Aorta (tissue), 5 donors: ENCODE data around the gene AKAP13. TPM values are rescaled to one million over a fixed set of nuclear protein-coding genes. Genes with fewer than 3 reads are reported as not detected.

Experiments
- ATAC-seq: fragments of 200-7000 bp; cut with Tn5 transposase; one replicate; pipeline ENCODE4 v1.9.1; 2022; ENCODE audit warnings: moderate library complexity; ENCODE audit not compliant: low FRiP score
- DNase-seq, 2 donors: peaks; one replicate each; pipeline ENCODE4 v3.0.0-alpha.2; 2020
- H3K27ac ChIP-seq, 2 donors: one replicate each; pipeline ENCODE4 v1.5.1; 2013; ENCODE audit warnings: low read length in 2 of 2, mild to moderate bottlenecking in 2 of 2, moderate library complexity in 2 of 2, control low read depth in 1 of 2, inconsistent platforms in 1 of 2, low read depth in 1 of 2
- H3K27me3 ChIP-seq, 2 donors: one replicate each; pipeline ENCODE4 v1.6.1; 2013; ENCODE audit warnings: control low read depth in 1 of 2, low read length in 1 of 2, mild to moderate bottlenecking in 1 of 2, moderate library complexity in 1 of 2; ENCODE audit not compliant: insufficient read depth in 2 of 2, control insufficient read depth in 1 of 2
- H3K36me3 ChIP-seq, 2 donors: one replicate each; pipeline ENCODE4 v1.6.1; 2013; ENCODE audit warnings: control low read depth in 1 of 2, low read length in 1 of 2, mild to moderate bottlenecking in 1 of 2; ENCODE audit not compliant: insufficient read depth in 2 of 2, control insufficient read depth in 1 of 2
- H3K4me1 ChIP-seq, 2 donors: one replicate each; pipeline ENCODE4 v1.6.1; 2013; ENCODE audit warnings: low read length in 2 of 2, control low read depth in 1 of 2, mild to moderate bottlenecking in 1 of 2, moderate library complexity in 1 of 2; ENCODE audit not compliant: insufficient read depth in 2 of 2, control insufficient read depth in 1 of 2
- H3K4me3 ChIP-seq, 2 donors: one replicate each; pipeline ENCODE4 v1.5.1; 2013; ENCODE audit warnings: low read length in 2 of 2, control low read depth in 1 of 2, mild to moderate bottlenecking in 1 of 2
- H3K9me3 ChIP-seq: one replicate; pipeline ENCODE4 v1.6.1; 2013; ENCODE audit warnings: mild to moderate bottlenecking, low read length; ENCODE audit not compliant: control insufficient read depth
- WGBS, 2 donors: extraction: QIAGEN DNeasy Blood & Tissue Kit; methylation state at CpG; one replicate each; pipeline ENCODE4 v1.1.7; 2013; 5-methylcytosine and 5-hydroxymethylcytosine counted together
- intact Hi-C, 2 donors: fragments of 100-400 bp; cut with DNase I; formaldehyde crosslinking; loops; one replicate each; pipeline versions ENCODE4 v1.14.2 to v1.15.0; 2022
- polyA plus RNA-seq, 2 donors: library from polyadenylated mRNA; stranded (reverse); fragments of 200-250 nt; gene quantifications; one replicate each; pipeline ENCODE4 v1.2.3, GENCODE V29; 2013
- total RNA-seq, 2 donors: library from RNA; stranded (reverse); fragmentation: NEBNext Ultra II Directional; extraction: Animal tissue kit (Norgen Biotek cat#: 25700); gene quantifications; one replicate each; pipeline ENCODE4 v1.2.1, GENCODE V29; 2021
- donor health status: healthy with polysubstance abuse.
- donor health status: Bipolar disorder and iron deficiency.
- donor health status: DM: no; HTN: no; CAD: no.
- donor health status: DM: no; HTN: no; CAD: no.
- donor health status: DM: yes; HTN: yes; CAD: no.

AKAP13 gene
- total and polyA plus RNA-seq, 4 donors, result 29.6 to 267 (median 138) TPM

- H3K27ac ChIP-seq, result peak overlapping the region in 1 of 2 donors; percentile 52
- WGBS, 2 donors, result 5 to 6% methylated on average over 19 of the region's 19 CpGs
- H3K4me3 ChIP-seq, result peak overlapping the region; percentile 70 to 75
- no peaks in the 10 kb centered on the region for H3K4me1 ChIP-seq
- no peaks in the 10 kb centered on the region for H3K27me3 ChIP-seq
- DNase-seq, result no peak
- no peaks in the 10 kb centered on the region for H3K36me3 ChIP-seq
- intact Hi-C loops, result no loop called here
- ATAC-seq, result no peak
- H3K9me3 ChIP-seq, result no peaks in the 10 kb centered on the region
These were observed 836 bp upstream of the AKAP13 start for GRCh38 chr15:85379403-85380131.

GRCh38 chr15:85380812-85381642 lies 624 bp downstream of the AKAP13 start:
- Histone ChIP-seq H3K4me1 (no peaks in the 10 kb centered on the region), H3K9me3 (no peaks in the 10 kb centered on the region), H3K27me3 (no peaks in the 10 kb centered on the region), H3K36me3 (no peaks in the 10 kb centered on the region), H3K27ac (peak overlapping the region; percentile 38 to 95), H3K4me3 (peak overlapping the region; percentile 81 to 99)
- peak; percentile 82 for ATAC-seq
- peak; percentile 64 to 86 for DNase-seq
- 0 to 1% methylated on average over 75 to 89 of the region's 89 CpGs for WGBS, 2 donors
- intact Hi-C loops, result no loop called here

GRCh38 chr15:85381850-85382751 lies 1.7 kb downstream of the AKAP13 start:
- no peak for DNase-seq
- no peaks in the 10 kb centered on the region for H3K9me3 ChIP-seq
- WGBS, 2 donors, result 74 to 86% methylated on average over 10 of the region's 10 CpGs
- no peak for ATAC-seq
- H3K27me3 ChIP-seq, result no peaks in the 10 kb centered on the region
- intact Hi-C loops, result no loop called here
- no peak overlapping the region for H3K27ac ChIP-seq
- no peaks in the 10 kb centered on the region for H3K36me3 ChIP-seq
- H3K4me3 ChIP-seq, result peak overlapping the region; percentile 8 to 99
- no peaks in the 10 kb centered on the region for H3K4me1 ChIP-seq

GRCh38 chr15:85382942-85383341 lies 2.5 kb downstream of the AKAP13 start:
- Histone ChIP-seq H3K9me3 (no peaks in the 10 kb centered on the region), H3K4me1 (no peaks in the 10 kb centered on the region), H3K4me3 (no peak overlapping the region), H3K27ac (no peak overlapping the region), H3K27me3 (no peaks in the 10 kb centered on the region), H3K36me3 (no peaks in the 10 kb centered on the region)
- intact Hi-C loops, result no loop called here
- 89% methylated on average over 4 of the region's 4 CpGs for WGBS, 2 donors
- DNase-seq (no peak), ATAC-seq (no peak)

GRCh38 chr15:85383470-85384148 lies 3.2 kb downstream of the AKAP13 start:
- ATAC-seq (no peak), DNase-seq (no peak)
- Histone ChIP-seq H3K27me3 (no peaks in the 10 kb centered on the region), H3K36me3 (no peaks in the 10 kb centered on the region), H3K4me1 (no peaks in the 10 kb centered on the region), H3K4me3 (no peak overlapping the region), H3K27ac (no peak overlapping the region), H3K9me3 (no peaks in the 10 kb centered on the region)
- intact Hi-C loops, result no loop called here
- WGBS, 2 donors, result 95 to 97% methylated on average over 2 of the region's 2 CpGs

- DNase-seq (no peak), ATAC-seq (no peak)
- Histone ChIP-seq H3K27ac (no peak overlapping the region), H3K27me3 (no peaks in the 10 kb centered on the region), H3K4me3 (no peak overlapping the region), H3K9me3 (no peaks in the 10 kb centered on the region), H3K36me3 (no peaks in the 10 kb centered on the region), H3K4me1 (peaks cover 0 to 3% of the 10 kb centered on the region in 2 donors)
- intact Hi-C loops, result no loop called here
- 82 to 93% methylated on average over 7 of the region's 7 CpGs for WGBS, 2 donors
These were observed 5.9 kb downstream of the AKAP13 start for GRCh38 chr15:85386261-85386660.

GRCh38 chr15:85388566-85389305 lies 8.3 kb downstream of the AKAP13 start:
- H3K36me3 ChIP-seq, result no peaks in the 10 kb centered on the region
- no peak for DNase-seq
- intact Hi-C loops, result no loop called here
- H3K4me1 ChIP-seq, result peaks cover 2 to 3% of the 10 kb centered on the region in 2 donors
- 77 to 78% methylated on average over 5 of the region's 5 CpGs for WGBS, 2 donors
- H3K27ac ChIP-seq, result no peak overlapping the region
- no peak for ATAC-seq
- no peaks in the 10 kb centered on the region for H3K9me3 ChIP-seq
- H3K4me3 ChIP-seq, result no peak overlapping the region
- H3K27me3 ChIP-seq, result no peaks in the 10 kb centered on the region
